Right forelimb (tissue), 1 donor: Measurements from ENCODE around the gene TTC36.
"Not testable (repeated sequence)": the region's sequence is repeated elsewhere in the genome, so short reads cannot be mapped to it uniquely, and the experiment has no call there.

Experiments
- DNase-seq: peaks from one replicate; pipeline ENCODE4 v3.0.0-alpha.2; 2018

TTC36 gene

GRCh38 chr11:118527109-118527508, at the start of gene TTC36:
TSS of gene TTC36 (plus strand) at chr11:118527474. CDS start at chr11:118527495, 21 bp downstream.
- no peak for DNase-seq

- not testable (repeated sequence) for DNase-seq
Observed at GRCh38 chr11:118481238-118481637, 46.0 kb upstream of the TTC36 start.

GRCh38 chr11:118484405-118484804, 42.9 kb upstream of the TTC36 start:
- no peak for DNase-seq

- DNase-seq = no peak
Observed at GRCh38 chr11:118485273-118485672, 42.0 kb upstream of the TTC36 start.

- DNase-seq = peak; percentile 85
Observed at GRCh38 chr11:118488480-118489109, 38.7 kb upstream of the TTC36 start.

GRCh38 chr11:118491041-118491440, 36.2 kb upstream of the TTC36 start:
- DNase-seq = no peak

- no peak for DNase-seq
Observed at GRCh38 chr11:118497831-118498230, 29.4 kb upstream of the TTC36 start.

- no peak for DNase-seq
Observed at GRCh38 chr11:118503216-118503615, 24.1 kb upstream of the TTC36 start.

- DNase-seq = no peak
Observed at GRCh38 chr11:118511601-118512000, 15.7 kb upstream of the TTC36 start.

- DNase-seq = no peak
Observed at GRCh38 chr11:118514103-118514502, 13.2 kb upstream of the TTC36 start.

- DNase-seq = no peak
Observed at GRCh38 chr11:118519549-118519948, 7.7 kb upstream of the TTC36 start.

- DNase-seq = no peak
Observed at GRCh38 chr11:118521892-118522311, 5.4 kb upstream of the TTC36 start.

GRCh38 chr11:118522571-118523072, 4.7 kb upstream of the TTC36 start:
- DNase-seq = no peak

- no peak for DNase-seq
Observed at GRCh38 chr11:118524356-118524755, 2.9 kb upstream of the TTC36 start.

- no peak for DNase-seq
Observed at GRCh38 chr11:118524757-118525470, 2.4 kb upstream of the TTC36 start.

GRCh38 chr11:118526688-118527087, 586 bp upstream of the TTC36 start:
- DNase-seq = no peak

- DNase-seq = no peak
Observed at GRCh38 chr11:118528511-118528910, 1.2 kb downstream of the TTC36 start.

- no peak for DNase-seq
Observed at GRCh38 chr11:118529584-118530175, 2.4 kb downstream of the TTC36 start.

- no peak for DNase-seq
Observed at GRCh38 chr11:118530180-118530682, 3.0 kb downstream of the TTC36 start.

GRCh38 chr11:118530683-118531596, 3.7 kb downstream of the TTC36 start, which contains the start of gene TMEM25:
TSS of gene TMEM25 (plus strand) at chr11:118531192. CDS start at chr11:118531802, 610 bp downstream.
- peak; percentile 83 for DNase-seq

GRCh38 chr11:118531597-118532084, 4.4 kb downstream of the TTC36 start:
- DNase-seq = no peak

- no peak for DNase-seq
Observed at GRCh38 chr11:118532091-118532490, 4.8 kb downstream of the TTC36 start.
